ENCODE measurements around the gene OR6C74.

OR6C74 gene

GRCh38 chr12:55244309-55244708 lies at the start of gene OR6C74:
Gene OR6C74 (plus strand): TSS chr12:55244609. CDS start chr12:55247288, 2,679 bp downstream.
- no peak for DNase-seq (ENCODE audit: low read depth)

DNA sequence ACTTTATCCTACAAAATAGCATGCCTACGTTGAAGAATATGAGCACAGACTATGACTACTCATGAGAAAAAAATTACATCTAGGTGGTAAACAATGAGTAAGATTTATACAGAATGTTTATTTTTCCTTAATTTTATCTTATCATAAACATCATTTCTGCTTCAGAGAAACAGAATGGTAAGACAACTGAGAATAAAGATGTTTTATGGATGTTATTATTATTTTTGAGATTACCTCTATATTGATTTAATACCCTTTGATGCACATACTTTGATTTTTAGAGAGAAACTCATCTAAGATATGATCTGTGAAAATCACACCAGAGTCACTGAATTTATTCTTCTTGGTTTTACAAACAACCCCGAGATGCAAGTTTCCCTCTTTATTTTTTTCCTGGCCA lies 23.7 kb upstream of the OR6C74 start, which contains the start of gene OR10A7:
OR10A7 (plus strand) TSS at position 301 of the 400 bp plus-strand sequence; CDS start at position 301, 0 bp downstream.
- no peak for DNase-seq (ENCODE audit: low read depth)

GRCh38 chr12:55226523-55226922 lies 17.9 kb upstream of the OR6C74 start:
- DNase-seq (ENCODE audit: low read depth): no peak

GRCh38 chr12:55227643-55228042 lies 16.8 kb upstream of the OR6C74 start:
- no peak for DNase-seq (ENCODE audit: low read depth)

GRCh38 chr12:55246159-55246558 lies 1.8 kb downstream of the OR6C74 start:
- DNase-seq (ENCODE audit: low read depth): no peak

DNA sequence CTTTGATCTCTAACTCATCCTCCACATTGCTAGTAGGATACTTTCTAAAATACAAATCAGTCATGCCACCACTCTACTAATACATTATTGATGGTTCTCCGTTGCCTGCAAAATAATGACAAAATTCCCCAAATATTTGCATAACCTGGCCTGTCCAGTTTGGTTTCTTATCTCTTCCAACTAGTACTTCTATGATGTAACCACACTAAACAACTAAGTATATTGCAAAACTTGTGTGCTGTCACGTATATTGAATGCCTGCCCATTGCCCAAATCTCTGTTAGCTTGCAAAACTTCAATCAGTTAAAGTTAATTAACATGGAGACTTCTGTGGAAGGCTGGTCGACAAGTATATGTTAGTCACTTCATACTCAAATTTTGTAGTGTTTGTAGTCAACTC lies 6.5 kb downstream of the OR6C74 start:
- DNase-seq (ENCODE audit: low read depth): no peak

DNA sequence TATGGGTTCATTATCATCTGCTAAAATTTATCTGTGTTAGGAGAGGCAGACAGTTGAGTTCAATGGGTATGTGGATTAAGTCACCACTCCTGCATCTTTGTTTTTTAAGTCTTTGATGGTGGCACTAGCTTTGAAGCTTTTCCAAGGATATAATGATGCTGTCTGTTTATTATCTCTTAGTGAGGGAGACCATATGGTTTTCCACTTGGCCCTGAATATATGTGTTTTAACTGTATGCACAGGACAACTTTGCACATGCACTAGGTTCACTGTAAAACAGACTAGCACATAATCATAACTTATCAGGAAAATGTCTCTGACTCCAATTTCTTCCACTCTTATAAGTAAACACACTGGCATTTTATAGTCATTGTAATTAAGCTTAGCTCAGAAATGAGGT lies 8.9 kb downstream of the OR6C74 start:
- DNase-seq (ENCODE audit: low read depth): no peak

- no peak for DNase-seq (ENCODE audit: low read depth)
These were observed 12.4 kb downstream of the OR6C74 start for GRCh38 chr12:55256831-55257230.

DNA sequence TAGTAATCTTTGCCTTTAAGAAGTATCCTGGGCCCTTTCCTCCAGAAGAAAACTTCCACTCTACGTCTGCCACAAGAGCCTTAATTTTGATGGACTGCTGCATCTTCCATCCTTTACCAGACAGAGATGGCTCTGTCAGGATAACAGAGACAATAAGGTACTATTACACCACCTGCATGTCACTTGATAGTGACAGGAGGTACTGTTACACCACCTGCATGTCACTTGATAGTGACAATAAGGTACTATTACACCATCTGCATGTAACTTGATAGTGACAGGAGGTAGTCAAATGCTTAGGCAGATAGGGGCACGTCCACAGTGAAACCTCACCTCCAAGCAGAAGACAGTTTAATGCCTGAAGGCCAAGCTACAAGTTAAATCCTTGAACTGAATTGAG lies 13.9 kb downstream of the OR6C74 start:
- no peak for DNase-seq (ENCODE audit: low read depth)

DNA sequence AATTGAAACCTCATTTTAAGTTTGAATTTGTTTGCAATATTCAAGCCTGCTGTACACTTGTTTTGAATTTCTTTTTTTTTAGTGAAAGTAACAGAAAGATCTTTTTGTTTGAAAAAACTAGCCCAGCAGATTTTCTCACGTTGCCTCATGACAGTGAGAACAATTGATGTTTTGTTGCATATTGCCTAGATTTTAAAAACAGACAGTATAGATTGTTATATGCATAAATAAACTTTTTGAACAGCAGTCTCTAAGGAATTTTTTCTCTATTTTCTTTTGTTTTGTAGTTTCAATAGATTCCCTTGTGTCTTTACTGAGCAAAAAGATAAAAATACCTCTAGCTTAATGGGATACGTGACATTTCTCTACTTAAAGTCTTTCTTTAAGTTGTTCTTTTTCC lies 36.6 kb downstream of the OR6C74 start:
- DNase-seq (ENCODE audit: low read depth): no peak

- no peak for DNase-seq (ENCODE audit: low read depth)
These were observed 45.6 kb downstream of the OR6C74 start for GRCh38 chr12:55289999-55290398.

Data from stimulated activated CD8-positive, alpha-beta memory T cell treated with anti-CD3 and anti-CD28 coated beads, Interleukin-7, amount 100 ng/mL, for 24 hours (primary cell).